GM23248 (cell line): ENCODE results near the gene TEKT1. TPM values are rescaled to one million over a fixed set of nuclear protein-coding genes. Genes with fewer than 3 reads are reported as not detected.

Experiments used
- DNase-seq: peaks from one replicate; pipeline ENCODE4 v3.0.0-alpha.2; 2015
- H2AFZ ChIP-seq: fragments of 200-600 bp; sonication (generic); 2 replicates; pipeline ENCODE4 v1.6.1; 2016; ENCODE audit warnings: antibody characterized with exemption
- H3F3A ChIP-seq: fragments of 200-600 bp; sonication (generic); 2 replicates; pipeline ENCODE4 v1.6.1; 2016; ENCODE audit warnings: mild to moderate bottlenecking, antibody characterized with exemption, mixed run types; ENCODE audit not compliant: insufficient read depth
- H3K27ac ChIP-seq: fragments of 200-600 bp; sonication (generic); 2 replicates; pipeline ENCODE4 v1.5.1; 2016; ENCODE audit warnings: mild to moderate bottlenecking
- H3K27me3 ChIP-seq: fragments of 200-600 bp; sonication (generic); replicated peaks from 2 replicates; pipeline ENCODE4 v1.6.1; 2016; ENCODE audit warnings: mild to moderate bottlenecking; ENCODE audit not compliant: insufficient read depth
- H3K36me3 ChIP-seq: fragments of 200-600 bp; sonication (generic); 2 replicates; pipeline ENCODE4 v1.6.1; 2016; ENCODE audit warnings: low read depth, mild to moderate bottlenecking
- H3K4me1 ChIP-seq: fragments of 200-600 bp; sonication (generic); 2 replicates; pipeline ENCODE4 v1.6.1; 2016; ENCODE audit warnings: mild to moderate bottlenecking; ENCODE audit not compliant: insufficient read depth
- H3K4me2 ChIP-seq: fragments of 200-600 bp; sonication (generic); one replicate; pipeline ENCODE4 v1.6.1; 2016; ENCODE audit warnings: mild to moderate bottlenecking; ENCODE audit not compliant: unreplicated experiment
- H3K4me3 ChIP-seq: fragments of 200-600 bp; sonication (generic); 2 replicates; pipeline ENCODE4 v1.5.1; 2016; ENCODE audit warnings: mild to moderate bottlenecking
- H3K79me2 ChIP-seq: fragments of 200-600 bp; sonication (generic); 2 replicates; pipeline ENCODE4 v1.6.1; 2016; ENCODE audit warnings: mild to moderate bottlenecking; ENCODE audit not compliant: insufficient read depth
- H3K9ac ChIP-seq: fragments of 200-600 bp; sonication (generic); 2 replicates; pipeline ENCODE4 v1.6.1; 2016; ENCODE audit warnings: mild to moderate bottlenecking
- H3K9me2 ChIP-seq: fragments of 200-600 bp; sonication (generic); 2 replicates; pipeline ENCODE4 v1.6.1; 2016; ENCODE audit warnings: mixed run types, mild to moderate bottlenecking, moderate library complexity; ENCODE audit not compliant: insufficient read depth
- H3K9me3 ChIP-seq: fragments of 200-600 bp; sonication (generic); one replicate; pipeline ENCODE4 v1.6.1; 2017; ENCODE audit warnings: low read depth
- H4K20me1 ChIP-seq: fragments of 200-600 bp; sonication (generic); 2 replicates; pipeline ENCODE4 v1.6.0; 2016; ENCODE audit not compliant: insufficient read depth
- EZH2 ChIP-seq: fragments of 200-600 bp; sonication (generic); IDR thresholded peaks from 2 replicates; pipeline ENCODE4 v1.6.1; 2018; ENCODE audit warnings: antibody characterized with exemption, mild to moderate bottlenecking; ENCODE audit not compliant: insufficient read depth, poor library complexity, severe bottlenecking
- EZH2phosphoT487 ChIP-seq: fragments of 200-600 bp; sonication (generic); IDR thresholded peaks from 2 replicates; pipeline ENCODE4 v1.6.1; 2018; ENCODE audit warnings: antibody characterized with exemption, moderate library complexity, mild to moderate bottlenecking, low read depth; ENCODE audit not compliant: insufficient read depth
- WGBS, 2 experiments: methylation state at CpG; one replicate each; pipeline ENCODE4 v1.1.6; 2015 to 2017; ENCODE audit warnings: low lambda C conversion rate in 2 of 2, low coverage in 1 of 2; ENCODE audit errors: missing lambda C conversion rate in 2 of 2; 5-methylcytosine and 5-hydroxymethylcytosine counted together
- in situ Hi-C: fragments of 300-500 bp; cut with MboI; formaldehyde crosslinking; loops from 2 replicates; pipeline ENCODE4 v1.15.0; 2020
- polyA plus RNA-seq: library from polyadenylated mRNA; unstranded; fragments of >200 nt; fragmentation: Nextera tagmentation; extraction: Ambion mirVana; gene quantifications from 2 replicates; pipeline ENCODE4 v1.2.1, GENCODE V29; 2016
- total RNA-seq: library from RNA; depleted of rRNA; stranded (reverse); fragments of >200 nt; shearing (Covaris generic); gene quantifications from 2 replicates; pipeline ENCODE4 v1.2.3, GENCODE V29; 2014

The TEKT1 gene
- total and polyA plus RNA-seq, 2 experiments from 2014 or later = not detected

DNA sequence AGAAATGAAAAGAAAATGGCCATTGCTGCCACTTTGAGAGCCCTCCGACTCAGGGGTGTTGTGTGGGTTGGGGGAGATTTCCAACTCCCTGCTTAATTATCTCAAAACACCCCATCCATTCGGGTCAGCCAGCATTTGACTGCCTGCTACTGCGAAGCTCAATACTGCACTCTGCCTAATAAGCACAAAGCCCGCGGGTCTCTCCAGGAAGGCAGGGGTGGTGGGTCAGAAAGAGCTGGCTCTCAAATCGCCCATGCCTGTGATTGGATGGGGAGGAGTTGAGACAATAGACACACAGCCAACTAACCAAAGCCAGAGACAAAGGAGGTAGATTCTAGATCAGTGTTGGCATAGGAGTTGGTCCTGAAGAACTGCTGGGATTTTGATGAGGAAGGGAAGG, 78.0 kb downstream of the TEKT1 start:
- peaks cover 24% of the 10 kb centered on the region for H3K79me2 ChIP-seq
- H4K20me1 ChIP-seq = no peaks in the 10 kb centered on the region
- TF ChIP-seq EZH2phosphoT487 (no peak), EZH2 (no peak)
- in situ Hi-C loops = no loop called here
- peak overlapping the region; percentile 59 for H2AFZ ChIP-seq
- WGBS, 2 experiments = 86 to 87% methylated on average over 6 of the region's 6 CpGs
- H3K9me2 ChIP-seq = no peaks in the 10 kb centered on the region
- peak overlapping the region; percentile 86 for H3K4me2 ChIP-seq
- H3K9me3 ChIP-seq = no peaks in the 10 kb centered on the region
- no peaks in the 10 kb centered on the region for H3K36me3 ChIP-seq
- DNase-seq = peak; percentile 4
- no peaks in the 10 kb centered on the region for H3K27me3 ChIP-seq
- peak overlapping the region; percentile 100 for H3K27ac ChIP-seq
- peaks cover 37% of the 10 kb centered on the region for H3F3A ChIP-seq
- peak overlapping the region; percentile 58 for H3K4me3 ChIP-seq
- peak overlapping the region; percentile 92 for H3K9ac ChIP-seq
- peaks cover 33% of the 10 kb centered on the region for H3K4me1 ChIP-seq

DNA sequence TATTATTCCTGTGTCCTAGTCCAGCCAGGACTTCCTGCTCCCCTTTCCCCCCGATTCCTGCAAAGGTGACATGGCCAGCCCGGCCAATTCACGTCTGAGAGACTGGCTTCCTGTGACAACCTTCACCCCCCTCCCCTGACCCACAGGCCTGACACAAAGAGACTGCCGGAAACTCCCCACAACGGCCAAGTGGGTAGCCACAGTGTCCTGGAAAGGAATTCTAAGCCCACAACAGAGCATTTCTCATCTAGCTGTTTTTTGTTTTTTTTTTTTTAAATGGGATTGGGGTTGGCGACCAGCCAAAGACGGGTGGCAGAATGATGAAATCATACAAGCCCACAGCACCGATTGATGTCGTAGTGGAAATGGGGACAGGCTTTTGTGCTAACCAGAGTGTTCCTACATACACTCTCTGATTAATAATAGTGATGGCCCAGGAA, 78.5 kb downstream of the TEKT1 start:
- Histone ChIP-seq H3K79me2 (peaks cover 23% of the 10 kb centered on the region), H3K9ac (peak overlapping the region; percentile 92), H3K4me3 (peak overlapping the region; percentile 58), H3K36me3 (no peaks in the 10 kb centered on the region), H4K20me1 (no peaks in the 10 kb centered on the region), H3K9me2 (no peaks in the 10 kb centered on the region), H3K4me2 (peak overlapping the region; percentile 86), H3K4me1 (peaks cover 33% of the 10 kb centered on the region), H3K9me3 (no peaks in the 10 kb centered on the region), H2AFZ (peak overlapping the region; percentile 59), H3F3A (peaks cover 37% of the 10 kb centered on the region), H3K27me3 (no peaks in the 10 kb centered on the region), H3K27ac (peak overlapping the region; percentile 100)
- TF ChIP-seq EZH2 = no peak
- TF ChIP-seq EZH2phosphoT487 = no peak
- 2% methylated on average over 9 of the region's 9 CpGs for WGBS, 2 experiments
- peak; percentile 88 for DNase-seq
- in situ Hi-C loops = no loop called here

GRCh38 chr17:6752068-6752909, 79.2 kb downstream of the TEKT1 start:
- WGBS, 2 experiments = 20% methylated on average over 7 of the region's 7 CpGs
- Histone ChIP-seq H3K9me3 (no peaks in the 10 kb centered on the region), H3K4me3 (peak overlapping the region; percentile 58), H3K27ac (peak overlapping the region; percentile 100), H3K36me3 (no peaks in the 10 kb centered on the region), H3K27me3 (no peaks in the 10 kb centered on the region), H3K4me1 (peaks cover 33% of the 10 kb centered on the region), H3K9me2 (no peaks in the 10 kb centered on the region), H3K79me2 (peaks cover 16% of the 10 kb centered on the region), H2AFZ (peak overlapping the region; percentile 79), H3K9ac (peak overlapping the region; percentile 92), H3F3A (peaks cover 37% of the 10 kb centered on the region), H4K20me1 (no peaks in the 10 kb centered on the region), H3K4me2 (peak overlapping the region; percentile 86)
- TF ChIP-seq EZH2phosphoT487 (no peak), EZH2 (no peak)
- peak; percentile 99 for DNase-seq
- in situ Hi-C loops = no loop called here

GRCh38 chr17:6749519-6749918, 82.0 kb downstream of the TEKT1 start:
- in situ Hi-C loops = no loop called here
- Histone ChIP-seq H3K9ac (no peak overlapping the region), H3K79me2 (no peaks in the 10 kb centered on the region), H3K9me2 (no peaks in the 10 kb centered on the region), H3K36me3 (no peaks in the 10 kb centered on the region), H2AFZ (no peak overlapping the region), H4K20me1 (no peaks in the 10 kb centered on the region), H3K27ac (no peak overlapping the region), H3K4me2 (no peak overlapping the region), H3K4me3 (no peak overlapping the region), H3K4me1 (peaks cover 22% of the 10 kb centered on the region), H3K27me3 (no peaks in the 10 kb centered on the region), H3F3A (peaks cover 26% of the 10 kb centered on the region), H3K9me3 (no peaks in the 10 kb centered on the region)
- peak; percentile 5 for DNase-seq
- 82 to 88% methylated on average over 6 of the region's 6 CpGs for WGBS, 2 experiments
- TF ChIP-seq EZH2phosphoT487 (no peak), EZH2 (no peak)
